IMR-90 (cell line): Measurements from ENCODE around the gene ANXA2. TPM values are rescaled to one million over a fixed set of nuclear protein-coding genes. Genes with fewer than 3 reads are reported as not detected.

Experiments used
- ATAC-seq: fragments of 200-7000 bp; cut with Tn5 transposase; 2 replicates; pipeline ENCODE4 v1.9.1; 2020; ENCODE audit warnings: low read depth, mild to moderate bottlenecking, moderate library complexity
- BruUV-seq: library from RNA; stranded (reverse); fragments of 400-500 nt; replicated peaks from 2 replicates; lab custom pipeline; 2021; lab: Mats Ljungman, UMichigan
- CTCF ChIA-PET: fragments of 300-600 bp; formaldehyde crosslinking; extraction: SDS; loops from one replicate; lab custom pipeline; 2021; ENCODE audit warnings: antibody characterized with exemption; lab: Yijun Ruan, JAX
- POLR2A ChIA-PET: fragments of 300-600 bp; sonication (Branson Sonifier 250); formaldehyde crosslinking; loops from one replicate; lab custom pipeline; 2022; ENCODE audit warnings: antibody characterized with exemption; ENCODE audit not compliant: unreplicated experiment; lab: Charles Lee
- DNase-seq: peaks from one replicate; pipeline ENCODE4 v3.0.0; 2013
- H2AFZ ChIP-seq: replicated peaks from 2 replicates; pipeline ENCODE3; 2013; ENCODE audit warnings: low read length, mild to moderate bottlenecking; ENCODE audit not compliant: poor library complexity
- H2AK5ac ChIP-seq: 2 replicates; pipeline ENCODE4 v1.6.1; 2013; ENCODE audit warnings: low read depth, low read length, inconsistent platforms
- H2AK9ac ChIP-seq: replicated peaks from 2 replicates; pipeline ENCODE3; 2013; ENCODE audit warnings: mild to moderate bottlenecking, low read depth, low read length, moderate library complexity; ENCODE audit not compliant: poor library complexity
- H2BK120ac ChIP-seq: 2 replicates; pipeline ENCODE4 v1.6.1; 2013; ENCODE audit warnings: low read depth, low read length, inconsistent platforms
- H2BK15ac ChIP-seq: 3 replicates; pipeline ENCODE4 v1.6.1; 2013; ENCODE audit warnings: low read depth, low read length, inconsistent platforms
- H2BK20ac ChIP-seq: 2 replicates; pipeline ENCODE4 v1.6.1; 2013; ENCODE audit warnings: low read depth, mild to moderate bottlenecking, inconsistent platforms, low read length, moderate library complexity
- H2BK5ac ChIP-seq: 2 replicates; pipeline ENCODE4 v1.6.1; 2013; ENCODE audit warnings: mild to moderate bottlenecking, low read depth, low read length, inconsistent platforms; ENCODE audit not compliant: poor library complexity, severe bottlenecking
- H3K14ac ChIP-seq: replicated peaks from 2 replicates; pipeline ENCODE4 v1.6.1; 2013; ENCODE audit warnings: low read depth, low read length, inconsistent platforms
- H3K18ac ChIP-seq: 2 replicates; pipeline ENCODE4 v1.6.1; 2013; ENCODE audit warnings: low read depth, low read length, control low read depth
- H3K23ac ChIP-seq: 2 replicates; pipeline ENCODE4 v1.6.1; 2013; ENCODE audit warnings: low read depth, low read length, inconsistent platforms
- H3K27ac ChIP-seq: 2 replicates; pipeline ENCODE4 v1.5.1; 2013; ENCODE audit warnings: mild to moderate bottlenecking, control low read depth, low read length; ENCODE audit not compliant: insufficient read depth
- H3K27me3 ChIP-seq: 2 replicates; pipeline ENCODE4 v1.6.1; 2013; ENCODE audit warnings: low read length; ENCODE audit not compliant: control insufficient read depth, insufficient read depth
- H3K36me3 ChIP-seq: 2 replicates; pipeline ENCODE4 v1.6.1; 2013; ENCODE audit warnings: low read length, mixed read lengths; ENCODE audit not compliant: control insufficient read depth, insufficient read depth
- H3K4ac ChIP-seq: 2 replicates; pipeline ENCODE4 v1.6.1; 2013; ENCODE audit warnings: low read depth, low read length, inconsistent platforms
- H3K4me1 ChIP-seq: 2 replicates; pipeline ENCODE4 v1.6.1; 2013; ENCODE audit warnings: low read length, mixed read lengths; ENCODE audit not compliant: control insufficient read depth, insufficient read depth
- H3K4me2 ChIP-seq: 2 replicates; pipeline ENCODE4 v1.6.1; 2013; ENCODE audit warnings: low read depth, mild to moderate bottlenecking, control low read depth, low read length, moderate library complexity
- H3K4me3 ChIP-seq: 2 replicates; pipeline ENCODE4 v1.5.1; 2013; ENCODE audit warnings: low read depth, mild to moderate bottlenecking, control low read depth, low read length, moderate library complexity; ENCODE audit not compliant: insufficient read depth
- H3K56ac ChIP-seq: 2 replicates; pipeline ENCODE4 v1.6.1; 2013; ENCODE audit warnings: low read length, inconsistent platforms; ENCODE audit not compliant: insufficient read depth; ENCODE audit errors: extremely low read depth
- H3K79me1 ChIP-seq, 2 experiments: 2 replicates each; pipeline ENCODE4 v1.6.1; 2013; ENCODE audit warnings: low read length in 2 of 2, inconsistent platforms in 1 of 2, low read depth in 1 of 2
- H3K9ac ChIP-seq: 2 replicates; pipeline ENCODE4 v1.6.1; 2013; ENCODE audit warnings: low read depth, low read length, control low read depth
- H3K9me1 ChIP-seq: 2 replicates; pipeline ENCODE4 v1.6.1; 2013; ENCODE audit warnings: low read length, inconsistent platforms; ENCODE audit not compliant: insufficient read depth
- H3K9me3 ChIP-seq: 2 replicates; pipeline ENCODE4 v1.6.1; 2013; ENCODE audit warnings: low read length; ENCODE audit not compliant: control insufficient read depth, insufficient read depth
- H4K20me1 ChIP-seq: 2 replicates; pipeline ENCODE4 v1.6.1; 2013; ENCODE audit warnings: low read length, inconsistent platforms; ENCODE audit not compliant: insufficient read depth
- H4K5ac ChIP-seq: 2 replicates; pipeline ENCODE4 v1.6.1; 2013; ENCODE audit warnings: mild to moderate bottlenecking, low read depth, low read length, control low read depth
- H4K8ac ChIP-seq, 2 experiments: 2 replicates each; pipeline ENCODE4 v1.6.1; 2013; ENCODE audit warnings: low read depth in 2 of 2, low read length in 2 of 2, control low read depth in 1 of 2, inconsistent platforms in 1 of 2
- H4K91ac ChIP-seq: 2 replicates; pipeline ENCODE4 v1.6.1; 2013; ENCODE audit warnings: low read depth, low read length, inconsistent platforms; ENCODE audit not compliant: insufficient read depth
- CEBPB ChIP-seq: IDR thresholded peaks from 2 replicates; pipeline ENCODE4 v1.6.1; 2012; ENCODE audit warnings: low read depth, low read length, improper control_type of control experiment
- FOS ChIP-seq: fragments of 150-350 bp; IDR thresholded peaks from 2 replicates; pipeline ENCODE4 v1.6.1; 2016; ENCODE audit warnings: low read depth, low read length
- RCOR1 ChIP-seq: IDR thresholded peaks from 2 replicates; pipeline ENCODE4 v1.6.1; 2012; ENCODE audit warnings: mild to moderate bottlenecking, low read length, improper control_type of control experiment; ENCODE audit not compliant: insufficient replicate concordance
- WGBS, 2 experiments: methylation state at CpG; one replicate each; pipeline versions ENCODE4 v1.1.5 to v1.1.7; 2013; ENCODE audit warnings: missing lambda C conversion rate in 2 of 2; ENCODE audit not compliant: insufficient read length in 1 of 2; ENCODE audit errors: extremely low coverage in 2 of 2; 5-methylcytosine and 5-hydroxymethylcytosine counted together
- dilution Hi-C: fragments of 300-500 bp; cut with HindIII; formaldehyde crosslinking; loops from one replicate; pipeline ENCODE4 v1.14.3; 2018; ENCODE audit warnings: low sequenced_read_pairs; ENCODE audit not compliant: unreplicated experiment
- in situ Hi-C: fragments of 300-500 bp; cut with MboI; formaldehyde crosslinking; loops from 3 replicates; pipeline ENCODE4 v1.14.3; 2019; ENCODE audit warnings: low sequenced_read_pairs, inconsistent platforms, mixed read lengths
- intact Hi-C: fragments of 100-400 bp; cut with micrococcal nuclease; formaldehyde crosslinking; loops from 2 replicates; pipeline ENCODE4 v1.10.0; 2022
- polyA plus RNA-seq, 3 experiments: library from polyadenylated mRNA; depleted of rRNA; stranded (reverse); fragments of >200 nt; gene quantifications; 2 replicates each; pipeline ENCODE4 v1.2.3, GENCODE V29; 2012; ENCODE audit warnings: low replicate concordance in 1 of 3
- total RNA-seq: library from RNA; depleted of rRNA; stranded (reverse); fragments of >200 nt; gene quantifications from 2 replicates; pipeline ENCODE4 v1.2.3, GENCODE V29; 2012

The ANXA2 gene
- total and polyA plus RNA-seq, 2 of the 4 experiments (the other 2 are of a cell fraction) = 7,454 to 8,412 TPM

DNA sequence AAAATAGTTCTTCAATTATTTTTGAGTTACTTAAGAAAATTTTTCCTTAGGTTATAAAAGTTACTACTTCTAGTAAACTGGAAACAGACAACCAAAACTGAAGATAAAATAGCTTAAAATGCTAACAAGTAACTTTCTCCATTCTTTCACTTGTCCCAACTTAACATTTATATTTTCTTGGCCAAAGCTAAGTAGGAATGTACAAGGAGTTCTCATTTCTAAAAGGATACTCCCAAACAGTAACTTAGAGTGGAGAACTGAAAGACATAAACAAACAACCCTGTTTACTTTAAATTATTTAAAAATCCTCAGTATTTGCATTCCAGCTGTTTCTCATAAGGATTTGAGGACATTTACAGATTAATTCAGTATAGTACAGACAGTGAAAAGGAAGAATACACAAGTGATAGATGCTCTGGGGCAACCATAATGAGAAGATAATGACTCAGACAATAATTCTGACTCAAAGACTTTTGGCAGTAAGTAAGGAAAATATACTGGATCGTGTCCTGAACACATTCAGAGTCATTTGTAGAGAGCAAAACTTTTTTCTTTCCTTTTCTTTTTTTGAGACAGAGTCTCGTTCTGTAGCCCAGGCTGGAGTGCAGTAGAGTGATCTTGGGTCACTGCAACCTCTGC lies 29.2 kb upstream of the ANXA2 start:
- Histone ChIP-seq H2BK15ac (no peak overlapping the region), H3K4me1 (peaks cover 6% of the 10 kb centered on the region), H2BK20ac (no peak overlapping the region), H3K27ac (peak overlapping the region; percentile 29; the same call in 1 of the 2 replicates), H3K27me3 (no peaks in the 10 kb centered on the region), H3K9ac (no peak overlapping the region), H3K56ac (no peak overlapping the region), H4K5ac (no peak overlapping the region), H3K9me3 (no peaks in the 10 kb centered on the region), H2BK120ac (no peak overlapping the region), H4K20me1 (peaks cover 3% of the 10 kb centered on the region; the same call in 1 of the 2 replicates), H3K36me3 (peaks cover 9% of the 10 kb centered on the region; the same call in 1 of the 2 replicates), H4K8ac (no peak overlapping the region), H3K18ac (no peak overlapping the region), H3K79me1 (peaks cover 6 to 29% of the 10 kb centered on the region in 2 experiments), H2AK5ac (no peak overlapping the region), H2AFZ (no peak overlapping the region), H3K4me2 (peak overlapping the region; percentile 62), H3K14ac (no peak overlapping the region), H3K4me3 (no peak overlapping the region), H4K91ac (no peak overlapping the region), H3K9me1 (peaks cover 6% of the 10 kb centered on the region), H3K4ac (peak overlapping the region; percentile 34; the same call in 1 of the 2 replicates), H2AK9ac (no peak overlapping the region), H3K23ac (no peak overlapping the region), H2BK5ac (no peak overlapping the region)
- in situ Hi-C loops (loop anchor here (25.0 kb wide), 1 partner anchor 740 kb away; the partner anchor contains the start of gene BNIP2), dilution Hi-C loops (no loop called here), intact Hi-C loops (no loop called here)
- WGBS, 2 experiments = no CpG with 5 or more reads among the region's 2 CpGs
- TF ChIP-seq CEBPB (peak; percentile 58), FOS (peak; percentile 83), RCOR1 (no peak)
- CTCF ChIA-PET = no interaction called here
- BruUV-seq = no TSS peak
- ATAC-seq (peak; percentile 74), DNase-seq (peak; percentile 85)
- POLR2A ChIA-PET = interaction anchor here (0.7 to 1.0 kb wide), 2 partner anchors 13 to 29 kb away, joined by 3 to 4 read pairs; partner anchors contain the start of gene ANXA2
